Peyer's patch (tissue), 4 donors: ENCODE measurements around the gene PALLD. TPM values are rescaled to one million over a fixed set of nuclear protein-coding genes. Genes with fewer than 3 reads are reported as not detected.

Source experiments
- DNase-seq, 3 donors: peaks; one replicate each; pipeline ENCODE4 v3.0.0-alpha.2; 2017 to 2019
- H3K27ac ChIP-seq, 4 donors: fragments of 200-600 bp; sonication (generic); one replicate each; pipeline ENCODE4 v1.5.1; 2016 to 2019
- H3K27me3 ChIP-seq, 2 donors: fragments of 200-600 bp; sonication (generic); one replicate each; pipeline ENCODE4 v1.5.1; 2019
- H3K36me3 ChIP-seq, 3 donors: fragments of 200-600 bp; sonication (generic); one replicate each; pipeline ENCODE4 v1.5.1; 2016 to 2019
- H3K4me1 ChIP-seq, 4 donors: fragments of 200-600 bp; sonication (generic); one replicate each; pipeline ENCODE4 v1.5.1; 2016 to 2019
- H3K4me3 ChIP-seq, 4 donors: fragments of 200-600 bp; sonication (generic); 1 replicate in 3 of 4; 2 replicates in 1 of 4; pipeline ENCODE4 v1.5.1; 2016 to 2019; ENCODE audit warnings: mild to moderate bottlenecking in 1 of 4
- H3K9me3 ChIP-seq, 4 donors: fragments of 200-600 bp; sonication (generic); one replicate each; pipeline ENCODE4 v1.5.1; 2016 to 2019; ENCODE audit warnings: mild to moderate bottlenecking in 1 of 4
- POLR2A ChIP-seq, 2 donors: fragments of 450-650 bp; IDR thresholded peaks; one replicate each; pipeline ENCODE4 v1.5.1; 2017; ENCODE audit warnings: antibody characterized with exemption in 2 of 2, mild to moderate bottlenecking in 2 of 2, moderate library complexity in 2 of 2
- total RNA-seq, 4 donors: library from RNA; depleted of rRNA; stranded (reverse); fragments of >200 nt; gene quantifications; one replicate each; pipeline ENCODE4 v1.1.0, GENCODE V29; 2016
- TF ChIP-seq, protein P1 (sequence below), 6 experiments: fragments of 450-650 bp in 4 of 6; fragments of 200-600 bp in 2 of 6; sonication (generic) in 1 of 6; IDR thresholded peaks; one replicate each; pipeline ENCODE4 v1.5.1; 2017 to 2019; ENCODE audit warnings: antibody characterized with exemption in 6 of 6, mild to moderate bottlenecking in 3 of 6, moderate library complexity in 1 of 6

The PALLD gene
- total RNA-seq, 4 donors from 2014 or later = 68.0 to 175 (median 78.4) TPM

GRCh38 chr4:168622600-168622999 lies 125.7 kb downstream of the PALLD start:
- Histone ChIP-seq H3K4me1 (no peaks in the 10 kb centered on the region), H3K9me3 (no peaks in the 10 kb centered on the region), H3K27ac (no peak overlapping the region), H3K4me3 (no peak overlapping the region), H3K36me3 (no peaks in the 10 kb centered on the region), H3K27me3 (no peaks in the 10 kb centered on the region)
- DNase-seq = no peak
- no peak for TF ChIP-seq POLR2A (IDR thresholded peaks at IDR 0.05)
- TF ChIP-seq, protein P1, sequence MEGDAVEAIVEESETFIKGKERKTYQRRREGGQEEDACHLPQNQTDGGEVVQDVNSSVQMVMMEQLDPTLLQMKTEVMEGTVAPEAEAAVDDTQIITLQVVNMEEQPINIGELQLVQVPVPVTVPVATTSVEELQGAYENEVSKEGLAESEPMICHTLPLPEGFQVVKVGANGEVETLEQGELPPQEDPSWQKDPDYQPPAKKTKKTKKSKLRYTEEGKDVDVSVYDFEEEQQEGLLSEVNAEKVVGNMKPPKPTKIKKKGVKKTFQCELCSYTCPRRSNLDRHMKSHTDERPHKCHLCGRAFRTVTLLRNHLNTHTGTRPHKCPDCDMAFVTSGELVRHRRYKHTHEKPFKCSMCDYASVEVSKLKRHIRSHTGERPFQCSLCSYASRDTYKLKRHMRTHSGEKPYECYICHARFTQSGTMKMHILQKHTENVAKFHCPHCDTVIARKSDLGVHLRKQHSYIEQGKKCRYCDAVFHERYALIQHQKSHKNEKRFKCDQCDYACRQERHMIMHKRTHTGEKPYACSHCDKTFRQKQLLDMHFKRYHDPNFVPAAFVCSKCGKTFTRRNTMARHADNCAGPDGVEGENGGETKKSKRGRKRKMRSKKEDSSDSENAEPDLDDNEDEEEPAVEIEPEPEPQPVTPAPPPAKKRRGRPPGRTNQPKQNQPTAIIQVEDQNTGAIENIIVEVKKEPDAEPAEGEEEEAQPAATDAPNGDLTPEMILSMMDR (IDR thresholded peaks at IDR 0.05) = no peak

GRCh38 chr4:168623011-168623410 lies 126.2 kb downstream of the PALLD start:
- Histone ChIP-seq H3K27ac (no peak overlapping the region), H3K27me3 (no peaks in the 10 kb centered on the region), H3K9me3 (no peaks in the 10 kb centered on the region), H3K36me3 (no peaks in the 10 kb centered on the region), H3K4me3 (no peak overlapping the region), H3K4me1 (no peaks in the 10 kb centered on the region)
- TF ChIP-seq, protein P1 (IDR thresholded peaks at IDR 0.05) = no peak
- no peak for TF ChIP-seq POLR2A (IDR thresholded peaks at IDR 0.05)
- DNase-seq = no peak

DNA sequence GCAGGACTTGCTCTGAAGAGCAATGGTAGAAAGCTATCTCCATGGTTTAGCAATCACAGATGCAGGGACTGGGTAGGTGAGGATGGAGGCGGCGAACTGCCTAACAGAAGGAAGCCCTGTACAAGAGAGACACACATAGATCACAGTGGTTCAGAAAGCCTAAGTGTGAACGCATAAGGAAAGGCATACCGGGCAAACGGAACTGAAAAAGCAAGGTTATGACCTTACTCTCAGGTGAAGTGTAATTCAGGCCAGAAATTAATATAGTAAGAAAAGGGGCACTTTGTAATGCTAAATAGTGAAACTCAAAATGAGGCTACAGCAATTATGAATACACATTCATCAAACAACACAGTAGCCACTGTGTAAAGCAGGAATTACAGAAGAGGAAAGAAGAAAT lies 126.6 kb downstream of the PALLD start:
- no peak for DNase-seq
- H3K27me3 ChIP-seq = no peaks in the 10 kb centered on the region
- H3K4me3 ChIP-seq = no peak overlapping the region
- H3K4me1 ChIP-seq = no peaks in the 10 kb centered on the region
- no peak for TF ChIP-seq POLR2A (IDR thresholded peaks at IDR 0.05)
- TF ChIP-seq, protein P1 (IDR thresholded peaks at IDR 0.05) = no peak
- no peaks in the 10 kb centered on the region for H3K9me3 ChIP-seq
- no peaks in the 10 kb centered on the region for H3K36me3 ChIP-seq
- no peak overlapping the region for H3K27ac ChIP-seq

GRCh38 chr4:168628251-168628650 lies 131.4 kb downstream of the PALLD start:
- Histone ChIP-seq H3K9me3 (no peaks in the 10 kb centered on the region), H3K27ac (no peak overlapping the region), H3K27me3 (no peaks in the 10 kb centered on the region), H3K36me3 (no peaks in the 10 kb centered on the region), H3K4me3 (no peak overlapping the region), H3K4me1 (peaks cover 0 to 7% (median 0%) of the 10 kb centered on the region in 4 donors)
- no peak for DNase-seq
- TF ChIP-seq, protein P1 (IDR thresholded peaks at IDR 0.05) = no peak
- TF ChIP-seq POLR2A (IDR thresholded peaks at IDR 0.05) = no peak

DNA sequence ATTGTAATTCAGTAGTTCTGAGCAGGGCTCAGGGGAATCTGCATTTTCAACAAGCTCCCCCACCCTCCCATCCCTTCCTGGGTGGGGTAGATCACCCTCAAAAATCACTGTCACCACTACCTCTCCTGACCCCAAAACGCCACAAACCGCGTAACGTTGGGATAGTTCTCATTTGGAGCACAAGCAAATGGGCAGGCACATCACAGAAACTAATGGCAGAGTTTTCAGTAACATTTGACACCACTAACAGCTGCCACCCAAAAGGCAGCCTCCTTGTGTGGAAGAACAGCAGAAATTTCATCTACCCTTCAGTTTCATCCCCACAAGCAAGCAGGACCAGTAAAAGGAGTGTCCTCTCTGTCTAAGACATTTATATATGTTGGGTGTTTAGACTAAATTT lies 132.7 kb downstream of the PALLD start:
- no peaks in the 10 kb centered on the region for H3K27me3 ChIP-seq
- no peak for DNase-seq
- H3K27ac ChIP-seq = no peak overlapping the region
- peaks cover 0 to 7% (median 0%) of the 10 kb centered on the region in 4 donors for H3K4me1 ChIP-seq
- no peaks in the 10 kb centered on the region for H3K36me3 ChIP-seq
- H3K4me3 ChIP-seq = no peak overlapping the region
- TF ChIP-seq, protein P1 (IDR thresholded peaks at IDR 0.05) = no peak
- TF ChIP-seq POLR2A (IDR thresholded peaks at IDR 0.05) = no peak
- H3K9me3 ChIP-seq = no peaks in the 10 kb centered on the region
